GM13976 (cell line): ENCODE results near the gene GNAQ.

Experiments used
- DNase-seq: peaks from one replicate; pipeline ENCODE4 v3.0.0; 2012; ENCODE audit warnings: low spot score
- in situ Hi-C: fragments of 300-500 bp; cut with MboI; formaldehyde crosslinking; loops from one replicate; pipeline ENCODE4 v1.12.0; 2022; ENCODE audit warnings: low sequenced_read_pairs, mixed read lengths, inconsistent platforms; ENCODE audit not compliant: unreplicated experiment
- TF ChIP-seq, protein P1 (sequence below): IDR thresholded peaks from 2 replicates; pipeline ENCODE4 v1.5.1; 2012; ENCODE audit warnings: borderline replicate concordance, mild to moderate bottlenecking; ENCODE audit not compliant: insufficient read depth; ENCODE audit errors: extremely low read depth, missing control alignments, control extremely low read depth

Gene GNAQ

DNA sequence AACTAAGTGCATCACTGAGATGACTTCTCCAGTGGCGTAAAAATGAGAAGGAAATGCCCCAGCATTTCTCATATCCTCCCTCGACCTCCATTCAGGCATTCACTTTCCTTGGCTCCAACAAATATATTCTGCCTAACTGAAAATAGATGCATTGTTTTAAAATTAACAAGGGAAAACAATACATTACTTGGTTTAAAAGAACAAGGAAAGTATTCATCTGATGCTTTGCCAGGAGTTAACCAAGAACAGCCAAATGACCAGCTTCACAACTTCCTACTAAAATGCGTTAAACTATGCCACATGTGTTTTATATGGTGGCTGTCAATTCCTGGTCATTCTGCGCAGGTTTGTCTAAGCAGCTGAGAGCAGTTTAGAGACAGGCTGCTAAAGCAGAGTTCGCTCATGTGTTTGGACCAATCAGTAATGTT is 121.4 kb downstream of the GNAQ start:
- TF ChIP-seq, protein P1, sequence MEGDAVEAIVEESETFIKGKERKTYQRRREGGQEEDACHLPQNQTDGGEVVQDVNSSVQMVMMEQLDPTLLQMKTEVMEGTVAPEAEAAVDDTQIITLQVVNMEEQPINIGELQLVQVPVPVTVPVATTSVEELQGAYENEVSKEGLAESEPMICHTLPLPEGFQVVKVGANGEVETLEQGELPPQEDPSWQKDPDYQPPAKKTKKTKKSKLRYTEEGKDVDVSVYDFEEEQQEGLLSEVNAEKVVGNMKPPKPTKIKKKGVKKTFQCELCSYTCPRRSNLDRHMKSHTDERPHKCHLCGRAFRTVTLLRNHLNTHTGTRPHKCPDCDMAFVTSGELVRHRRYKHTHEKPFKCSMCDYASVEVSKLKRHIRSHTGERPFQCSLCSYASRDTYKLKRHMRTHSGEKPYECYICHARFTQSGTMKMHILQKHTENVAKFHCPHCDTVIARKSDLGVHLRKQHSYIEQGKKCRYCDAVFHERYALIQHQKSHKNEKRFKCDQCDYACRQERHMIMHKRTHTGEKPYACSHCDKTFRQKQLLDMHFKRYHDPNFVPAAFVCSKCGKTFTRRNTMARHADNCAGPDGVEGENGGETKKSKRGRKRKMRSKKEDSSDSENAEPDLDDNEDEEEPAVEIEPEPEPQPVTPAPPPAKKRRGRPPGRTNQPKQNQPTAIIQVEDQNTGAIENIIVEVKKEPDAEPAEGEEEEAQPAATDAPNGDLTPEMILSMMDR: no peak
- in situ Hi-C loops: no loop called here
- DNase-seq: no peak

DNA sequence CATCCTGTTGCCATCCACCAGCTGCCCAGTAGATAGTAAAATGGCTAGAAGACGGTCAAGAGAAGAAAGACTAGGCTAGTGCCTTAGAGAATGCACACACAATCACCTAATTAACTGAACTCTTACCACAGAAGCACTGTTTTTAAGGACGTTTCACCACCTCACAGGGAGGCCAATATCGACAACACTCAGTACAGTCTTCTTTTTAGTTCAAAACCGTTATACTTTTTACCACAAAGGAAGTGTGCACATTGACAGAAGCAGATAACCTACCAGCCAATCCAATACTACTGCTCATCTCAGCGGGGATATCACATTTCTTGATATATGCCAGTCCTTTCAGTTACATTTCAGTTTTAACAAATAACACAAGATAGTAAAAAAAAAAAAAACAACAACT is 122.3 kb downstream of the GNAQ start:
- no peak for DNase-seq
- in situ Hi-C loops: no loop called here
- TF ChIP-seq, protein P1: no peak

DNA sequence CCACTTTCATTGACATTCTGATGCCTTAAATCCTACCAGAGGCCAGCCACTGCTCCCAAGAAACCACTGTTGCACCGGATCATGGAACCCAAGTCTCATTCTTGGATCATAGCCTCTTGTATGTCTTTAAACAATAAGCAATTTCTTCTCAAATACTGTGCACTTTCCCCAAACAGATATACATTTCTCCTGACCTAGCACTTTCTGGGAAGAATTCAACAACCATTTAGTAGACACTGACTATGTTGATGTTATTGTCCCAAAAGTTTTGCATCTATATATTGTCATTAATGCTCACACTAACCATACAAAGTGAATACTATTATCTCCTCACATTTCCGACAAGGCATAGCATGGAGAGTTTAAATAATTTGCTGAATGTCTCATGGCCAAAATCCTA is 123.3 kb downstream of the GNAQ start:
- TF ChIP-seq, protein P1: no peak
- no peak for DNase-seq
- in situ Hi-C loops: no loop called here

DNA sequence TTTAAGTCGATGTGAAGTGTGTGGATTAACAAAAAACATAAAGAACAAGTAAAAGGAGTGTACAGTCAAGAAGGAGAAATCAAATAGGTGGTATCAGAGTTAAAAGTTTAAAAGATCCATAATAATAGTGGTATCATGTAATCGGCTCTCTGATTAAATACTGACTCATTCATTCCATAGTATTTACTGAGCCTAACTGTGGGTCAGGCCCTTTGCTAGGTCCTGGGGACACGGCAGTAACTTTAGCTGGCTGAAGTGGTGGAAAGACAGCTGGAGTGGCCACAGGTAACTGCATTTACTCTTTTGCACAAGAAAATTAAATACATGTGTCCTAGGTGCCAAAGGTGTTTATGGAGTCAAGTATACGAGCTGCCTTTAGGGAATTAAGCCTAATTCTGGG is 124.0 kb downstream of the GNAQ start:
- TF ChIP-seq, protein P1: no peak
- no peak for DNase-seq
- in situ Hi-C loops: no loop called here

DNA sequence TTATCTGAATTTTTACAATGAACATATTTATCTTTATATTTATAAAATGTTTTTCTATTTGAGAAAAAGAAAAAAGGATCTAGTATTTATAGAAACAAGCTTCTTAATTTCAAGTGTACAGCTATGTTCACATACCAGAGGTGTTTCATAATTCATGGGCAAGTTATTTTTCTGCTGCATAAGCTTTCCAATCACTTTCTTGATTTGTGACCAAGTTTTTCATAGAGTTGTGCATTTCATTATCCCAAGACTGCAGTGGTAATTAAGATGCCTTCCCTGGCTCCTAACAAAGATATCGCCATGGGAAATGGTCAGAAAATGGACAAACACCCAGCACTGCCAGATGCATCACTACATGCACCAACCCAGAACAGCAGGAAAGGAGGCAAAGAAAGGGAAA is 124.6 kb downstream of the GNAQ start:
- TF ChIP-seq, protein P1: no peak
- DNase-seq: no peak
- in situ Hi-C loops: no loop called here

DNA sequence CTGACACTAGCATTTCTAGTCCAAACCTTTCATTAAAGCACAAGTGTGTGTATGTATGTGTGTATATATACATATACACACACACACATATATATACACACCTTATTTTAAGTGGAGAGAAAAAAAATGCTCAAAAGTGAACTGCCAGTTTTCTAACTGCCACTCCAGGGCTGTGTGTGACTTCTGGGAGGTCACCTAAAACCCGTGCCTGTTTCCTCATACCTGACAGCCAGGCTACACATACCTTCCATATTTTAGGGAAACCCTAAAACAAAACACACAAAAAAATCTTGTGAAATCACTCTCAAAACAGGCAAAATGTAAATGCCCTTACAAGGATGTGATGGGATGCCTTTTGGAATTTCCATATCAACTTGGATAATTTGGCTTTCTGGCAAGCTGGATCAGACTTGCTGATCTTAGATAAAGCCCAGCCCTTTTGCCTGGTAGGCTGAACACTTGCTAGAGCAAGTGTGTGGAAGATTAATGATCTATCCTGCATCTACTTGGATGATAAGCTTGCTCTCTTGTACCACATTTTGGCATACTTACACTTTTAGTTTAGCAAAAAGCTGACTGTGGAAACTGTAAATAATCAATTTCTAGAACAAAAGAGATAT is 127.8 kb downstream of the GNAQ start:
- DNase-seq: no peak
- in situ Hi-C loops: no loop called here
- TF ChIP-seq, protein P1: no peak
